ENCODE data around the gene FOXP1. TPM values are rescaled to one million over a fixed set of nuclear protein-coding genes. Genes with fewer than 3 reads are reported as not detected.

The FOXP1 gene
- total and polyA plus RNA-seq, 2 experiments from 2014 or later, result 76.8 to 99.8 TPM

DNA sequence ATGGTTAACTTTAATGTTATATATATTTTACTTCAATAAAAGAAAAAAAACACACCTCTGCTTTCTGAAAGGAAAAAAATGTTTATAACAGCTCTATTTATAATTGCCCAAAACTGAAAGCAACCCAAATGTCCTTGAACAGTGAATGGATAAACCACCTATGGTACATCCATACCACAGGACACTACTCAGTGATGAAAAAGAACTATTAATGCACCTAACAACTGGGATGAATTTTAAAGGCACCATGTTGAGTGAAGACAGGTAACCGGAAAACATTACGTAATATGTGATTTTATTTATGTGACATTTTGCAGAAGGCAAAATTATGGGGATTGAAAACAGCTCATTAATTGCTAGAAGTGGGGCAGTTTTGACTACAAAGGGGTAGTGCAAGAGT is 23.8 kb upstream of the FOXP1 start:
- Histone ChIP-seq H3K9me2 (replicated peaks; ENCODE audit: insufficient read depth) (no peaks in the 10 kb centered on the region), H3K27ac (no peak overlapping the region), H3K27me3 (no peaks in the 10 kb centered on the region), H3K9me3 (ENCODE audit: low read depth) (no peaks in the 10 kb centered on the region), H3K4me1 (ENCODE audit: insufficient read depth) (peaks cover 5% of the 10 kb centered on the region), H3K36me3 (replicated peaks; ENCODE audit: insufficient read depth, low read depth) (no peaks in the 10 kb centered on the region), H3K4me3 (no peak overlapping the region), H3K79me2 (no peaks in the 10 kb centered on the region), H4K20me1 (ENCODE audit: insufficient read depth, poor library complexity, severe bottlenecking) (no peaks in the 10 kb centered on the region), H3K4me2 (no peak overlapping the region), H2AFZ (no peak overlapping the region)
- TF ChIP-seq EZH2phosphoT487 (IDR thresholded peaks at IDR 0.05; ENCODE audit: low read depth, severe bottlenecking, unreplicated experiment) (no peak), EZH2 (IDR thresholded peaks at IDR 0.05; ENCODE audit: borderline replicate concordance) (no peak)
- TF ChIP-seq, protein P1, sequence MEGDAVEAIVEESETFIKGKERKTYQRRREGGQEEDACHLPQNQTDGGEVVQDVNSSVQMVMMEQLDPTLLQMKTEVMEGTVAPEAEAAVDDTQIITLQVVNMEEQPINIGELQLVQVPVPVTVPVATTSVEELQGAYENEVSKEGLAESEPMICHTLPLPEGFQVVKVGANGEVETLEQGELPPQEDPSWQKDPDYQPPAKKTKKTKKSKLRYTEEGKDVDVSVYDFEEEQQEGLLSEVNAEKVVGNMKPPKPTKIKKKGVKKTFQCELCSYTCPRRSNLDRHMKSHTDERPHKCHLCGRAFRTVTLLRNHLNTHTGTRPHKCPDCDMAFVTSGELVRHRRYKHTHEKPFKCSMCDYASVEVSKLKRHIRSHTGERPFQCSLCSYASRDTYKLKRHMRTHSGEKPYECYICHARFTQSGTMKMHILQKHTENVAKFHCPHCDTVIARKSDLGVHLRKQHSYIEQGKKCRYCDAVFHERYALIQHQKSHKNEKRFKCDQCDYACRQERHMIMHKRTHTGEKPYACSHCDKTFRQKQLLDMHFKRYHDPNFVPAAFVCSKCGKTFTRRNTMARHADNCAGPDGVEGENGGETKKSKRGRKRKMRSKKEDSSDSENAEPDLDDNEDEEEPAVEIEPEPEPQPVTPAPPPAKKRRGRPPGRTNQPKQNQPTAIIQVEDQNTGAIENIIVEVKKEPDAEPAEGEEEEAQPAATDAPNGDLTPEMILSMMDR (IDR thresholded peaks at IDR 0.05; ENCODE audit: poor library complexity), result no peak
- DNase-seq (ENCODE audit: low spot score), result no peak
- 95% methylated on average over 2 of the region's 2 CpGs for WGBS (ENCODE audit: low lambda C conversion rate, missing lambda C conversion rate)

DNA sequence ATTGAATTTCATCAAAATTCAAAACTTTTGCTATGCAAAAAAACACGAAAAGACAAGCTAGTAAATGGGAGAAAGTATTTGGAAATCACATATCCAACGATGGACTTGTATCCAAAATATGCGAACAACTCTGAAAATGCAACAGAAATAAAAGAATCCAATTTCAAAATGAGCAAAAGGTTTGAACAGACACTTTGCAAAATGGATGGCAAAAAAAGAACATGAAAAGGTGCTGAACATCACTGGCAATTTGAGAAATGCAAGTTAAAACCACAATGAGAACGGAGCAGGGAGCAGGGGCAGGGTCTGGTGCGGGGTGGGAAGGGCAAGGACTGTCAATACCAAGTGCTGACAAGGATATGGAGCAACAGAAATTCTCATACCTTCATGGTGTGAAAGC is 23.1 kb upstream of the FOXP1 start:
- no peaks in the 10 kb centered on the region for H4K20me1 ChIP-seq (ENCODE audit: insufficient read depth, poor library complexity, severe bottlenecking)
- H3K9me3 ChIP-seq (ENCODE audit: low read depth), result no peaks in the 10 kb centered on the region
- H3K4me2 ChIP-seq, result no peak overlapping the region
- no peak overlapping the region for H3K4me3 ChIP-seq
- H3K9me2 ChIP-seq (replicated peaks; ENCODE audit: insufficient read depth), result no peaks in the 10 kb centered on the region
- no peak for DNase-seq (ENCODE audit: low spot score)
- H3K4me1 ChIP-seq (ENCODE audit: insufficient read depth), result peaks cover 5% of the 10 kb centered on the region
- no peaks in the 10 kb centered on the region for H3K36me3 ChIP-seq (replicated peaks; ENCODE audit: insufficient read depth, low read depth)
- no peak overlapping the region for H3K27ac ChIP-seq
- 88% methylated on average over 5 of the region's 5 CpGs for WGBS (ENCODE audit: low lambda C conversion rate, missing lambda C conversion rate)
- H3K79me2 ChIP-seq, result no peaks in the 10 kb centered on the region
- no peak overlapping the region for H2AFZ ChIP-seq
- no peaks in the 10 kb centered on the region for H3K27me3 ChIP-seq
- TF ChIP-seq EZH2 (IDR thresholded peaks at IDR 0.05; ENCODE audit: borderline replicate concordance) (no peak), EZH2phosphoT487 (IDR thresholded peaks at IDR 0.05; ENCODE audit: low read depth, severe bottlenecking, unreplicated experiment) (no peak)
- TF ChIP-seq, protein P1 (IDR thresholded peaks at IDR 0.05; ENCODE audit: poor library complexity), result no peak

DNA sequence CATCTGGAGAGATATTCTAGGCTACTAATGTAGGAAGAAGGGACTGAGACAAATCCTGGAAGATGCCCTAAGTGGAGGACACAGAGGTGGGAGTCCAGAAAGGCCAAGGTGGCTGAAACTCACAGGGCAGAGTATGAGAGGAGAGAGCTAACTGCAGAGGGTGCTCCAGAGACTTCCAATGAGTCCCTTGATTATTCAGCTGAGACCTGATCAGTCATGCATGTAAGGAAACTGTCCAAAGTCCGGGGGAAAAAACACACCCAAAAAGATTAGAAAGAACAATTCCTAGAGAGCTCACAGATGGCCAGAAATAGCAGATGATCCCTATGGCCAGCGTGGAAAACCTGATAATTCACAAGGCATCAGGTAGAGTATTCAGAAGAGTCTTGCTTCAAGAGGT is 18.7 kb upstream of the FOXP1 start:
- TF ChIP-seq EZH2 (IDR thresholded peaks at IDR 0.05; ENCODE audit: borderline replicate concordance) (no peak), EZH2phosphoT487 (IDR thresholded peaks at IDR 0.05; ENCODE audit: low read depth, severe bottlenecking, unreplicated experiment) (no peak)
- TF ChIP-seq, protein P1 (IDR thresholded peaks at IDR 0.05; ENCODE audit: poor library complexity), result peak; percentile 3
- Histone ChIP-seq H3K4me1 (ENCODE audit: insufficient read depth) (no peaks in the 10 kb centered on the region), H3K9me3 (ENCODE audit: low read depth) (no peaks in the 10 kb centered on the region), H2AFZ (no peak overlapping the region), H3K4me2 (no peak overlapping the region), H4K20me1 (ENCODE audit: insufficient read depth, poor library complexity, severe bottlenecking) (no peaks in the 10 kb centered on the region), H3K9me2 (replicated peaks; ENCODE audit: insufficient read depth) (no peaks in the 10 kb centered on the region), H3K79me2 (no peaks in the 10 kb centered on the region), H3K4me3 (no peak overlapping the region), H3K27ac (no peak overlapping the region), H3K27me3 (no peaks in the 10 kb centered on the region), H3K36me3 (replicated peaks; ENCODE audit: insufficient read depth, low read depth) (no peaks in the 10 kb centered on the region)
- WGBS (ENCODE audit: low lambda C conversion rate, missing lambda C conversion rate), result 78% methylated on average over 2 of the region's 2 CpGs
- DNase-seq (ENCODE audit: low spot score), result peak; percentile 19

DNA sequence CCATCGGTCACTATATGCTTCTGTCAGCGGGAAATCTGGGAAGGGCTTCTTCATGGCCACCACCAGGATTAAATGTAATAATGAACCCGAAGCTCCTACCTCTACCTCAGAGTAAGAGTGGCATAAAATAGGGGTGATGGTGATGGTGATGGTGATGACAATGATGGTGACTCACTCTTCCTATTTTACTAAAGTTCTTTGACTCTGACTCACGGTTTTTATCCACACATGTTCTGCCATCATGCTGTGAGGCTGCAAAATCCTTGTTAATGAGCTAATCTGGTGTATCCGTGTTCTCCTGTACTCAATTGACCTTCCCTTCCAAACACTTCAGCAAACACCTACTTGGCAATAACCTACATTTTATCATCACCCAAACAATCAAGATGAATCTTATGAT is 18.3 kb upstream of the FOXP1 start:
- Histone ChIP-seq H3K36me3 (replicated peaks; ENCODE audit: insufficient read depth, low read depth) (no peaks in the 10 kb centered on the region), H2AFZ (no peak overlapping the region), H3K27me3 (no peaks in the 10 kb centered on the region), H3K9me2 (replicated peaks; ENCODE audit: insufficient read depth) (no peaks in the 10 kb centered on the region), H3K4me3 (no peak overlapping the region), H3K4me1 (ENCODE audit: insufficient read depth) (no peaks in the 10 kb centered on the region), H3K4me2 (no peak overlapping the region), H4K20me1 (ENCODE audit: insufficient read depth, poor library complexity, severe bottlenecking) (no peaks in the 10 kb centered on the region), H3K9me3 (ENCODE audit: low read depth) (no peaks in the 10 kb centered on the region), H3K79me2 (no peaks in the 10 kb centered on the region), H3K27ac (no peak overlapping the region)
- TF ChIP-seq EZH2phosphoT487 (IDR thresholded peaks at IDR 0.05; ENCODE audit: low read depth, severe bottlenecking, unreplicated experiment) (no peak), EZH2 (IDR thresholded peaks at IDR 0.05; ENCODE audit: borderline replicate concordance) (no peak)
- TF ChIP-seq, protein P1 (IDR thresholded peaks at IDR 0.05; ENCODE audit: poor library complexity), result no peak
- no peak for DNase-seq (ENCODE audit: low spot score)
- WGBS (ENCODE audit: low lambda C conversion rate, missing lambda C conversion rate), result 92% methylated on average over 5 of the region's 5 CpGs
